Natural killer cell treated with Interleukin-12 subunit alpha and Interleukin-12 subunit beta and Interleukin-15 and Interleukin-18, amount 100 ng/mL, for 72 hours (primary cell): ENCODE results near the gene AGTPBP1. TPM values are rescaled to one million over a fixed set of nuclear protein-coding genes. Genes with fewer than 3 reads are reported as not detected.

ENCODE experiments used
- ATAC-seq, 2 donors: fragments of 150-1000 bp; cut with Tn5 transposase in 1 of 2; sonication (Bioruptor Pico), chemical (Tn5 transposase) in 1 of 2; 2 replicates each; pipeline ENCODE4 v1.10.0; 2021
- DNase-seq: peaks from one replicate; pipeline ENCODE4 v3.0.0; 2022; ENCODE audit warnings: low spot score
- H3K27ac Mint-ChIP-seq, 2 donors: 1 replicate in 1 of 2; 2 replicates in 1 of 2; pipeline ENCODE4 v1.8.0; 2022; ENCODE audit warnings: mixed read lengths in 2 of 2, mild to moderate bottlenecking in 1 of 2, moderate library complexity in 1 of 2
- H3K27me3 Mint-ChIP-seq, 2 donors: 1 replicate in 1 of 2; 2 replicates in 1 of 2; pipeline ENCODE4 v1.8.0; 2022; ENCODE audit warnings: mixed read lengths in 2 of 2
- H3K36me3 Mint-ChIP-seq: one replicate; pipeline ENCODE4 v1.8.0; 2022; ENCODE audit warnings: mixed read lengths
- H3K4me1 Mint-ChIP-seq, 2 donors: 1 replicate in 1 of 2; 2 replicates in 1 of 2; pipeline ENCODE4 v1.8.0; 2022; ENCODE audit warnings: low read depth in 2 of 2, mixed read lengths in 2 of 2, mild to moderate bottlenecking in 1 of 2
- H3K4me3 Mint-ChIP-seq: one replicate; pipeline ENCODE4 v1.8.0; 2022; ENCODE audit warnings: mixed read lengths
- H3K9me3 Mint-ChIP-seq: 2 replicates; pipeline ENCODE4 v1.8.0; 2022; ENCODE audit warnings: mixed read lengths
- total RNA-seq, 2 donors: library from RNA; stranded (reverse); gene quantifications; one replicate each; pipeline ENCODE4 v1.2.3, GENCODE V29; 2022

Gene AGTPBP1
- total RNA-seq, 2 donors from 2014 or later = 41.1 to 49.6 TPM

DNA sequence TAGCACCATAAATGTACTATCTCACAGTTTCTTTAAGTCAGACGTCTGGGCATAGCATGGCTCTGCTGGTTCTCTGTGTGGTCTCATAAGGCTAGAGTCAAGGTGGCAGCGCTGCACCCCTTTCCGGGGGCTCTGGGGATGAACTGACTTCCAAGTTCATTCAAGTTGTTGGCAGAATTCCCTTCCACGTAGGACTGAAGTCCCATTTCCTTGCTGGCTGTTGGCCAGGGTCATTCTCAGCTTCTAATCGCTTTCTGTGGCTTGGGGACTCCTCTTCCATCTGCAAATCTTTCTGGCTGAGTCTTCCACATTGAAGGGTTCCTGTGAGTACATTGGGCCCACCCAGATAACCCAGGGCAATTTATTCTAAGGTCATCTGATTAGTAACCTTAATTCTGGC, 211.0 kb downstream of the AGTPBP1 start:
- no peak for DNase-seq
- Mint-ChIP-seq H3K36me3 (no peaks in the 10 kb centered on the region), H3K27me3 (no peaks in the 10 kb centered on the region), H3K9me3 (no peaks in the 10 kb centered on the region), H3K4me1 (peaks cover 6 to 7% of the 10 kb centered on the region in 2 donors), H3K27ac (no peak overlapping the region), H3K4me3 (no peak overlapping the region)
- no peak for ATAC-seq

DNA sequence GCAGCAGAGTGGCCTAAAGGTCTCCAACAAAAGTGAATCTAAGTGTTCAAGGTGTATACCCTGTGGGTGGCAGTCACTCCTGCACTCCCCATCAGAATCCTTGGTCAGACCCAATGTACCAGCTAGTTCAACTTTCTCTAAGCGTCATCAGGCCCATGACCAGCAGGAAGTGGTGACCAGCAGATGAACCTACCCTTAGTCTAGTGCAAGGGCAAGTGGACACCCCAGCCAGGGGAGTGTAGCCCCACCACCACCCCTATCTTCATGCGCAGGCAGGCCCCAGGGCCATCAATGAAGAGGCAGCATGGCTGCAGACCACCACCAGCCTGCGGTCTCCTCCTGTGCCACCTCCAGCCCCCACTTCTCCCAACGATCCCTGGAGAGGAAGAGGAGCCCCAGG, 213.1 kb downstream of the AGTPBP1 start:
- H3K27ac Mint-ChIP-seq = no peak overlapping the region
- DNase-seq (no peak), ATAC-seq (peak; percentile 25 to 43)
- peaks cover 6 to 9% of the 10 kb centered on the region in 2 donors for H3K27me3 Mint-ChIP-seq
- H3K9me3 Mint-ChIP-seq = no peaks in the 10 kb centered on the region
- peaks cover 18 to 21% of the 10 kb centered on the region in 2 donors for H3K4me1 Mint-ChIP-seq
- H3K36me3 Mint-ChIP-seq = no peaks in the 10 kb centered on the region
- no peak overlapping the region for H3K4me3 Mint-ChIP-seq

DNA sequence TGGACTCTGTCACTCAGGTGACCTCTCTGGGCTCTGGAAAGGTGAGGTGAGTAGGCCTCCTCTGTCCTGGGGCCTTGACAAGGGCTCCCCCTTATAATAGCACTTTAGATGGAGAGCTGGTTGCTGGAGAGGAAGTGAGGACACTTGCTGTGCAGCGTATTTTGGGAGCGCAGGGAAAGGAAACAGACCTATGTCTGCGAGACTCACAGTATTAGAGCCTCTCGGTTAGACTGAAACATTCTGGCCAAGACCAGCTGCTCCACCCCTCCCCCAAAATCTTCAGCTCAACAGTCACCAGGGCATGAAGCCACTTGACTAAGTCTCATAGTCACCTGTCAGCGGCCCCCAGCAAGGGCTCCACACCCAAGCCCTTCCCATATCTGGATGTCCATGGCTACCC, 213.6 kb downstream of the AGTPBP1 start:
- Mint-ChIP-seq H3K4me3 (no peak overlapping the region), H3K27me3 (peaks cover 6 to 9% of the 10 kb centered on the region in 2 donors), H3K27ac (no peak overlapping the region), H3K9me3 (no peaks in the 10 kb centered on the region), H3K36me3 (no peaks in the 10 kb centered on the region), H3K4me1 (peaks cover 18 to 23% of the 10 kb centered on the region in 2 donors)
- ATAC-seq (peak in 1 of 2 donors; percentile 28), DNase-seq (no peak)

DNA sequence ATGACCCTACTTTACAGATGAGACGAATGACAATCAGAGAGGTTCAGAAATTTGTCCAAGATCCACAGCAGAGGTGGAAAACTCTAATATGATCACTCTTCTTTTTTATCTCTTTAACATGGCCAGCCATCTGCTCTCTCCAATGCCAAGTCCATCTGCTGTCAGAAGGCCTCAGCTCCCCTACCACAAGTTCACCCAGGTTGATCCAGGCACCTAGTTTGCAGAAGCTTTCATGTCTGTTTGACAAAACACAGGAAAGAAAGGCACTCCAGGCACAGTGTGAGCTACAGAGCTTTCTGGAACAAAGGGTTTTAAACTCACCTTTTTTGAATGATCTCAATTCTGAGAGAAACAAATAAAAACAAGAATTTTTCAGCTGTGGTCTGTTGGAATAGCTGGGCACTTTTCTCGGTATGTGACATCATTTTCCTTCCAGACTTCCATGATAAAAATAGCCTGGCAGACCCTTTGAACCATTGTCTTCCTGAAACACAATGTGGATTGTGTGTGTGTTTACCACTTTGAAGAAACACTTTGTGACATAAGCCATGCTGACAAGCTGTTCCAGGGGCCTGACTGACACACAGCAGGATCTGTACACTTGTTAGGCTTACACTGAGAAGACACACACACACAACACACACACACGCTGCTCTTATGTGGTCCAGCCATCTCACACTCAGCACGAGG, 214.3 kb downstream of the AGTPBP1 start:
- ATAC-seq (no peak), DNase-seq (no peak)
- Mint-ChIP-seq H3K36me3 (no peaks in the 10 kb centered on the region), H3K4me3 (no peak overlapping the region), H3K27me3 (peaks cover 8 to 11% of the 10 kb centered on the region in 2 donors), H3K4me1 (peaks cover 24 to 30% of the 10 kb centered on the region in 2 donors), H3K9me3 (no peaks in the 10 kb centered on the region), H3K27ac (no peak overlapping the region)

DNA sequence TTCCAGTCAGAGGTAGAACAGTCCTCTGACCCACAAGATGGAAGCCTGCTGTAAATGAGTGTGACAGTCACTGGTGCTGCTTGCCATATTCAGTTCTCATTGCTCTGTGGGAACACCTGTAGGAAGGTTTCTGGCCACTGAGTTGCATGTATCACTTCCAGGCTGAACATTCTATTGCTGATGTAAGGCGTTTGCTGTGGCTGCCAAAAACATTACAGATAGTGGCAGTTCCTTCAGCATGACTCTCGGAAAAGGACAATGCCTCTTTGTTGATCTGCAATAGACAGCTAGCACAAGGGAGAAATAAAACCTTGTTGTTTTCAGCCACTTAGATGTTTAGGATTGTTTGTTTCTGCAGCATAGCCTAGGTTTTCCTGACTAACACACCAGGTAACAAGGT, 217.2 kb downstream of the AGTPBP1 start:
- no peak for DNase-seq
- Mint-ChIP-seq H3K4me3 (no peak overlapping the region), H3K27ac (no peak overlapping the region), H3K4me1 (peaks cover 28 to 34% of the 10 kb centered on the region in 2 donors), H3K27me3 (peaks cover 24 to 35% of the 10 kb centered on the region in 2 donors), H3K36me3 (no peaks in the 10 kb centered on the region), H3K9me3 (no peaks in the 10 kb centered on the region)
- no peak for ATAC-seq

DNA sequence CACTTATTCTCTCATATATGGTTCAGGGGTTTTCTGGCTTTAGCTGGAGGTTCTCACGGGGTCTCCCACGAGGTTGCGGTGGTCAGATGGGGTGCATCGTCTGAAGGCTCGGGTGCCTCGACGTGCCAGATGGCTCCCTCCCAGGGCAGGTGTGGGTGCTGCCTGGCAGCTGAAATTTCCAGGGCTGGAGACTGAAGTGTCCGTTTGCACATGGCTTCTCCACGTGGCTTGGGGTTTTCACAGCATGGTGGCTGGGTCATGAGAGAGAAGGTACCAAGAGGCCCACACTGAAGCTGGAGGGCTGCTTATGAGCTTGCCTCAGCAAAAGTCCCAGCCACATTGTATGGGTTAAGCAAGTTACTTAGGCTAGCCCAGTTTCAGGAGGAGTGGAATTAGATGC, 218.6 kb downstream of the AGTPBP1 start:
- Mint-ChIP-seq H3K4me1 (peaks cover 28 to 34% of the 10 kb centered on the region in 2 donors), H3K27ac (peak overlapping the region in 1 of 2 donors; percentile 80), H3K36me3 (no peaks in the 10 kb centered on the region), H3K9me3 (no peaks in the 10 kb centered on the region), H3K4me3 (peak overlapping the region; percentile 87), H3K27me3 (peaks cover 29 to 39% of the 10 kb centered on the region in 2 donors)
- DNase-seq = no peak
- ATAC-seq = peak in 1 of 2 donors; percentile 2

DNA sequence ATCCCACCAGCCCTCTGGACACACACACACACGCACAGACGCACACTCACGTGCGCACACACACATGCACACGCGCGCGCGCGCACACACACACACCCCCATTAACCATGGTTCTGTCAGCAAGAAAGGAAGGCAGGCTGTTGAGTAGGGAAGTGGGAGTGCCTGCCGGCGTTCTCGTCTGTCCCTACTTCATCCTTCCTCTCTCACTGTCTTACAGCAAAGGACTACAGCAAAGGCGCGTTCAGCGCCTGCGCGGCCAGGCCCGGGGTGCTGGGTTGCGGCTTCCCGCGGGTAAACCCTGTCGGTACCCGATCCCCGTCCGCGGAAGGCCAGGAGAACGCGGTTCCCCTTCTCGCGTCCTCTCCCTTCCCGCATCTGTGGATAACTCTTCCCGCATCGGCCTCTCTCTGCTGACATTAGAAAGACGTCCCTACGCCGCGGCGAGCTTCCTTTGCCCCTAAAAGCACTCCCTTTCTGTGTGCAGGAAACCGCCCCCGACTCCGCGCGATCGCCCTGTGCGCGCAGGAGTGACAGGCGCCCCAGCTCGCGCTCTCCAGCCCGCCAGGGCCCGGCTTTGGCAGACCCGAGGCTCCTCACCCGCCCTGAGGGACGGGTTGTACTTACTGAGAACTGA, 219.2 kb downstream of the AGTPBP1 start:
- Mint-ChIP-seq H3K36me3 (no peaks in the 10 kb centered on the region), H3K4me3 (peak overlapping the region; percentile 87), H3K27me3 (peaks cover 32 to 39% of the 10 kb centered on the region in 2 donors), H3K9me3 (no peaks in the 10 kb centered on the region), H3K4me1 (peaks cover 28 to 34% of the 10 kb centered on the region in 2 donors), H3K27ac (peak overlapping the region; percentile 28 to 80)
- peak; percentile 80 to 86 for ATAC-seq
- DNase-seq = peak; percentile 75

DNA sequence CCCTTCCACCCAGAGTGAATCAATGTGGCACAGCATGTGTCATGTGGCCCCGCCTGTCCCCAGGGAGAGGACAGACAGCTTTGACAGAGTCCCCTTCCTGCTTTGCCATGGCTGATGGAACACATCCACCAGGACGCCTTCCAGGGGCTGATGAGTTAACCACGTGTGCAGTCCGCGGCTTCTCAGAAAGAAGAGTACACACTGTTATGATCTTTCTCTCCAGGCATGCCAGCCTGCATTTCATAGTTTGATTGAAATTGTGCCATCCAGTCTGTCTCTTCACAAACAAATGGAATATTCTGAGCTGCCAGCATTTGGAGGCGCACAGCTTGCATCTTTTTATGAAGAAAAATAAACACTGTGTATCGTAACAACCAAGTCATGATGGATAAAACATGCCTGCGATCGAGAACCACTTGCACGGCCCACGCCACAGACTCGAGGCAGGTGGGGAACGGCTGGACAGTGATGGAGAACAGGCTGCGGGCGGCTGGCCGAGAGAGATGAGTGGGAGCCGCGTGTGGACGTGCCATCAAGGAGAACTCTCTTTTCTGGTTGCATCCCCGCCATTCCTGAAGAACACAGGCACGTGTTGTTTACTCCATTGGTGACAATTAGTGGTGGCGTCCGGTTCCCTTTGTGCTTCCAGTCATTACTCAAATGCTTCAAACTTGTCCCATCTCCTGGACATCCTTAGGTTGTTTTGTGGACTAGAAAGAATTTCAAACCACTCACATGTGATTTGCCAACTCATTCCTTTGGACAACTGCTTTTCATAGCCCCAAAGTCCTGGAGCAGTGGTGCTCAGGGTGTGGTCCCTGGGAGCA, 220.2 kb downstream of the AGTPBP1 start:
- H3K36me3 Mint-ChIP-seq = no peaks in the 10 kb centered on the region
- DNase-seq (no peak), ATAC-seq (no peak)
- H3K27ac Mint-ChIP-seq = no peak overlapping the region
- H3K4me3 Mint-ChIP-seq = peak overlapping the region; percentile 87
- peaks cover 40 to 46% of the 10 kb centered on the region in 2 donors for H3K27me3 Mint-ChIP-seq
- H3K9me3 Mint-ChIP-seq = no peaks in the 10 kb centered on the region
- peaks cover 28 to 34% of the 10 kb centered on the region in 2 donors for H3K4me1 Mint-ChIP-seq

DNA sequence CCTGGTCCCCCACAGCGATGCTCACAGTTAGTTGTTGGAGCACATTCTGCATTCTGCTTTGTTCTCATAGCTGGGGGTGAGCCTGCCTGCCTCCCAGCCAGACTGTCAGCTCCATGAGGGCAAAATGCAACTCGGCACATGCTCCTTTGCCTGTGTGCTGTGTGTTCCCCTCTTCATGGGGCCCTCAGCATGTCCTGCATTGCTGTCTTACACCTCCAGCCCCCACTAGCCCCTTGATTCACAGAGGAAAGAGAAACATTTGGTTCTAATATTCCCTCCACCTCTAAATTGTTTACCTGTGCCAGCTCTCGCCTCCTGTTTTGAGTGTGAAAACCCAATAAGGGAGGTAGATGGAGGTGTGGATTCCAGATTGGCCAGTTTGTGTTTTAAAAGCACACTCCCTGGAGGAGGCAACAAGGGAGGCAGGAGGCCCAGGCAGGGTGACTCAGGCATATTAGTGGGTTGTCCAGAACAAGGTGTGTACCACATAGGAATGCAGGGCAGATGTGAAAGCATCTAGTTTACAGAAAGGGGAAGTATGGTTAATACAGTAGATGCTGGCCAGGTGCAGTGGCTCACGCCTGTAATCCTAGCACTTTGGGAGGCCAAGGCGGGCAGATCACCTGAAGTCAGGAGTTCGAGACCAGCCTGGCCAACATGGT, 224.6 kb downstream of the AGTPBP1 start:
- ATAC-seq = no peak
- H3K9me3 Mint-ChIP-seq = no peaks in the 10 kb centered on the region
- no peak overlapping the region for H3K27ac Mint-ChIP-seq
- no peak overlapping the region for H3K4me3 Mint-ChIP-seq
- no peaks in the 10 kb centered on the region for H3K36me3 Mint-ChIP-seq
- peaks cover under 1 to 1% of the 10 kb centered on the region in 2 donors for H3K4me1 Mint-ChIP-seq
- peaks cover 37 to 39% of the 10 kb centered on the region in 2 donors for H3K27me3 Mint-ChIP-seq
- DNase-seq = no peak

DNA sequence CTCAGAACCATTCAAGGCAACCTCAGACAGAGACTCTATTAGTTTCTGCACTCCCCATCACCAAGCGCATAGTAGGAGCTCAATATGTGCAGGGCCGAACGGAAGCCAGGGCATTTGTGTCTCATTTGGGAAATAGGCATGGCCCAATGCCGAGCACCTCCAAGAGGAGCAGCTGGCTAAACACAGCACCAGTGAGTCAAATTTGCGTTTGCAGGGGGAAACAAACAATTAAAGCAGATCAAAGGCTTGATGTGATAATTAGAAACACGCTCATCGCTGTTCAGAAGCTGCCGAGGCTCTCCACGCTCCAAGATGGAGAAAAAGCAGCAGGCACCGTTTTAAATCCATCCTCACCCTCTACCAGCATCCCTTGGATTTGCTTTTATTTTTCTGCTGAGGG, 225.3 kb downstream of the AGTPBP1 start:
- no peak overlapping the region for H3K27ac Mint-ChIP-seq
- H3K4me3 Mint-ChIP-seq = no peak overlapping the region
- no peak for DNase-seq
- peaks cover 32 to 38% of the 10 kb centered on the region in 2 donors for H3K27me3 Mint-ChIP-seq
- H3K9me3 Mint-ChIP-seq = no peaks in the 10 kb centered on the region
- ATAC-seq = no peak
- H3K36me3 Mint-ChIP-seq = no peaks in the 10 kb centered on the region
- H3K4me1 Mint-ChIP-seq = peaks cover 0 to 3% of the 10 kb centered on the region in 2 donors

DNA sequence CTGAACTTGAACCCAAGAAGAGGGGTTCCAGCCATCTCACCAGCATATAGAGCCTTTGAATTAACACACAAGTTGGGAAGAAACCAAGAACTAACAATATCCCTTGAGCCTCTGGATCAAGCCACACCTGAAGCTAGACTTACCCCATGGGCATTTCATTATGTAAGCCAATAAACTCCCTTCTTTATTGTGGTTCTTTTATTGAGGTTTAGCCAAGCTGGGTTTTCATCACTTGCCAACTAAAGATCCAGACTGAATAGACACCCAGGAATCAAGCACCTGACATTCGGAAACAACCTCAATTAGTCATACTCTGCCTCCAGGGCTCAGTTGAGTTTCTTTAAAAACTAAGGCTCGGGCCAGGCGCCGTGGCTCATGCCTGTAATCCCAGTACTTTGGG, 226.7 kb downstream of the AGTPBP1 start:
- H3K4me1 Mint-ChIP-seq = peaks cover 0 to 3% of the 10 kb centered on the region in 2 donors
- H3K27me3 Mint-ChIP-seq = peaks cover 31 to 37% of the 10 kb centered on the region in 2 donors
- DNase-seq = no peak
- no peaks in the 10 kb centered on the region for H3K9me3 Mint-ChIP-seq
- H3K27ac Mint-ChIP-seq = no peak overlapping the region
- H3K36me3 Mint-ChIP-seq = no peaks in the 10 kb centered on the region
- no peak overlapping the region for H3K4me3 Mint-ChIP-seq
- no peak for ATAC-seq

DNA sequence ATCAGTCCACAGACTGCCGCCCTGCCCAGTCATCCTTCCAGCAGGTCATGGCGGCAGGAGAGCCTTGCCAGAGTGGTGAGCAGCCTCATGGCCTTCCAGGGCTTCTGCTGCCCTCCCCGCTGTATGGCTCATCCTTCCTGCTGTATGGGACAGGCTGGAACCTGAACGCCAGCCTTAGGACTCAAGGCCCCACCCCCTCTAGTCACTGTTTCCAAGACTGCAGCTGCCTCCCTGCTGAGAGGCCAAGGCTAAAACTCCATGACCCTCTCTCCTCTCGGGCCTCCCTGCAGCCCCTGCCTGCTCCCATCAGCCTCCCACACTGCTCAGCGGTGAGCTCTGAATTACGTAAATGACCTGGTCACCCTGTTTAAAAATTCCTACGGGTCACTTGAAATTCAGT, 227.5 kb downstream of the AGTPBP1 start:
- Mint-ChIP-seq H3K9me3 (no peaks in the 10 kb centered on the region), H3K27ac (no peak overlapping the region), H3K4me1 (peaks cover 0 to 3% of the 10 kb centered on the region in 2 donors), H3K4me3 (no peak overlapping the region), H3K36me3 (no peaks in the 10 kb centered on the region), H3K27me3 (peaks cover 29 to 31% of the 10 kb centered on the region in 2 donors)
- ATAC-seq (peak in 1 of 2 donors; percentile 14), DNase-seq (no peak)

DNA sequence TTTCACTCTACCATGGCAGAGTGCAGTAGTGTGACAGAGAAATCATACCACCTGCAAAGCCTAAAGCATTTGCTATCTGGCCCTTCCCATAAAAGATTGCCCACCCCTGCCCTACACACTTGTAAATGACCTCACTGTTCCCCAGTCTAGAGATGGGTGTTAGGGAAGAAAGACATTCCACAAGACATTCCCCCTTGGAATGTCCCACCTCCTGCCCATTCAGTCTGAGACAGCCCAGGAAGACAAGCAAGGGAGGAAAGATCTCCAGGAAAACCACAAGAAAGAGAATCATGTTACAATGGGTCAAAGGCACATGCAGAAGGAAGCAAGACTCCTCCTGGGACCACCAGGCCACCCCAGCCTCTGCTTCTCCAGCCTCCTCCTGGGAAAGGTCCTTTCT, 230.0 kb downstream of the AGTPBP1 start:
- Mint-ChIP-seq H3K27ac (no peak overlapping the region), H3K9me3 (no peaks in the 10 kb centered on the region)

More for the DNA sequence above, 230.0 kb downstream of the AGTPBP1 start:
- ATAC-seq = no peak
- H3K27me3 Mint-ChIP-seq = peaks cover 37 to 47% of the 10 kb centered on the region in 2 donors
- no peak for DNase-seq
- no peaks in the 10 kb centered on the region for H3K36me3 Mint-ChIP-seq
- H3K4me1 Mint-ChIP-seq = peaks cover 0 to 3% of the 10 kb centered on the region in 2 donors
- H3K4me3 Mint-ChIP-seq = no peak overlapping the region
